H1 (cell line): ENCODE measurements around the gene ANXA2. TPM values are rescaled to one million over a fixed set of nuclear protein-coding genes. Genes with fewer than 3 reads are reported as not detected.
A peak's percentile ranks its signal among the peaks of the same experiment; 100 is the strongest.

Source experiments
- CTCF ChIA-PET: fragments of 300-600 bp; sonication (Branson Sonifier 250); formaldehyde crosslinking; loops from one replicate; lab custom pipeline; 2021; ENCODE audit not compliant: partially characterized antibody; lab: Charles Lee
- POLR2A ChIA-PET: fragments of 300-600 bp; sonication (Branson Sonifier 250); formaldehyde crosslinking; loops from one replicate; lab custom pipeline; 2021; ENCODE audit warnings: inconsistent platforms; ENCODE audit not compliant: partially characterized antibody; lab: Charles Lee
- DNase-seq, 2 experiments: peaks; one replicate each; pipeline versions ENCODE4 v3.0.0 to v3.0.0-alpha.2; 2010 to 2022; ENCODE audit warnings: low spot score in 2 of 2, low read depth in 1 of 2, mixed read lengths in 1 of 2
- FAIRE-seq: peaks from 2 replicates; lab custom pipeline; 2011; peaks lifted over from hg19 to GRCh38; lab: Jason Lieb, UNC
- H2AFZ ChIP-seq: 2 replicates; pipeline ENCODE4 v1.8.1; 2012; ENCODE audit warnings: low read length, inconsistent platforms
- H2AK5ac ChIP-seq: 2 replicates; pipeline ENCODE4 v1.6.1; 2013; ENCODE audit warnings: low read depth, low read length
- H2BK120ac ChIP-seq: replicated peaks from 2 replicates; pipeline ENCODE3; 2013; ENCODE audit warnings: low read depth, low read length, inconsistent platforms
- H2BK12ac ChIP-seq: 2 replicates; pipeline ENCODE4 v1.6.1; 2013; ENCODE audit warnings: low read depth, low read length
- H2BK15ac ChIP-seq: 2 replicates; pipeline ENCODE4 v1.6.1; 2013; ENCODE audit warnings: low read length
- H2BK20ac ChIP-seq: 2 replicates; pipeline ENCODE4 v1.6.1; 2013; ENCODE audit warnings: low read length
- H2BK5ac ChIP-seq: 2 replicates; pipeline ENCODE4 v1.6.1; 2013; ENCODE audit warnings: low read depth, low read length
- H3K14ac ChIP-seq: 2 replicates; pipeline ENCODE4 v1.6.1; 2013; ENCODE audit warnings: inconsistent platforms; ENCODE audit not compliant: insufficient read length
- H3K18ac ChIP-seq: 2 replicates; pipeline ENCODE4 v1.6.1; 2013; ENCODE audit warnings: low read length; ENCODE audit errors: extremely low read depth
- H3K23ac ChIP-seq: 2 replicates; pipeline ENCODE4 v1.6.1; 2013; ENCODE audit warnings: inconsistent platforms; ENCODE audit not compliant: insufficient read length
- H3K23me2 ChIP-seq: 2 replicates; pipeline ENCODE4 v1.6.1; 2013; ENCODE audit warnings: low read depth, low read length
- H3K27ac ChIP-seq: 2 replicates; pipeline ENCODE4 v1.6.1; 2011; ENCODE audit warnings: low read depth, low read length, inconsistent platforms
- H3K27me3 ChIP-seq, 4 experiments: replicated peaks in 1 of 4; 1 replicate in 1 of 4; 2 replicates in 3 of 4; pipeline versions ENCODE4 v1.6.1 to v1.8.1; 2011 to 2013; ENCODE audit warnings: low read length in 3 of 4, mild to moderate bottlenecking in 3 of 4, inconsistent platforms in 2 of 4, mixed read lengths in 2 of 4, moderate library complexity in 1 of 4; ENCODE audit not compliant: control insufficient read depth in 3 of 4, insufficient read depth in 3 of 4; ENCODE audit errors: extremely low read depth in 1 of 4
- H3K36me3 ChIP-seq, 4 experiments: 2 replicates each; pipeline versions ENCODE4 v1.6.1 to v1.8.1; 2011 to 2013; ENCODE audit warnings: mild to moderate bottlenecking in 4 of 4, low read length in 3 of 4, moderate library complexity in 2 of 4, control low read depth in 1 of 4, inconsistent platforms in 1 of 4; ENCODE audit not compliant: insufficient read depth in 4 of 4, control insufficient read depth in 2 of 4
- H3K4ac ChIP-seq: replicated peaks from 2 replicates; pipeline ENCODE3; 2013; ENCODE audit warnings: low read length, low read depth, mixed read lengths, inconsistent platforms; ENCODE audit not compliant: insufficient read length
- H3K4me1 ChIP-seq, 4 experiments: replicated peaks in 1 of 4; 1 replicate in 1 of 4; 2 replicates in 3 of 4; pipeline versions ENCODE4 v1.6.1 to v1.8.1; 2011 to 2013; ENCODE audit warnings: low read length in 3 of 4, inconsistent platforms in 2 of 4, mixed read lengths in 1 of 4; ENCODE audit not compliant: insufficient read depth in 4 of 4, control insufficient read depth in 3 of 4
- H3K4me2 ChIP-seq, 2 experiments: 2 replicates each; pipeline versions ENCODE4 v1.6.1 to v1.8.1; 2011 to 2013; ENCODE audit warnings: low read depth in 2 of 2, low read length in 2 of 2, control low read depth in 1 of 2, inconsistent platforms in 1 of 2, mild to moderate bottlenecking in 1 of 2; ENCODE audit not compliant: insufficient read depth in 1 of 2
- H3K4me3 ChIP-seq, 4 experiments: fragments of 200-600, 300-600 bp in 1 of 4; sonication (generic), shearing (Covaris generic), sonication (Bioruptor Twin) in 1 of 4; 2 replicates each; pipeline versions ENCODE4 v1.5.1 to v1.8.1; 2011 to 2016; ENCODE audit warnings: low read length in 4 of 4, low read depth in 3 of 4, control low read depth in 2 of 4, inconsistent platforms in 2 of 4, mild to moderate bottlenecking in 2 of 4, mixed read lengths in 1 of 4, moderate library complexity in 1 of 4; ENCODE audit not compliant: insufficient read depth in 2 of 4; ENCODE audit errors: extremely low read depth in 1 of 4
- H3K56ac ChIP-seq: replicated peaks from 2 replicates; pipeline ENCODE3; 2013; ENCODE audit warnings: low read depth, mild to moderate bottlenecking, mixed read lengths, low read length, inconsistent platforms; ENCODE audit not compliant: insufficient read length
- H3K79me1 ChIP-seq: 2 replicates; pipeline ENCODE4 v1.6.1; 2013; ENCODE audit warnings: low read depth, low read length, control low read depth
- H3K79me2 ChIP-seq, 2 experiments: 2 replicates each; pipeline versions ENCODE4 v1.6.1 to v1.8.1; 2012 to 2013; ENCODE audit warnings: low read length in 2 of 2, mild to moderate bottlenecking in 2 of 2, inconsistent platforms in 1 of 2; ENCODE audit not compliant: insufficient read depth in 2 of 2, control insufficient read depth in 1 of 2
- H3K9ac ChIP-seq, 4 experiments: replicated peaks in 1 of 4; 1 replicate in 1 of 4; 2 replicates in 3 of 4; pipeline versions ENCODE4 v1.6.1 to v1.8.1; 2011 to 2013; ENCODE audit warnings: low read depth in 3 of 4, low read length in 3 of 4, control low read depth in 2 of 4, mild to moderate bottlenecking in 2 of 4, moderate library complexity in 2 of 4, inconsistent platforms in 1 of 4; ENCODE audit errors: extremely low read depth in 1 of 4
- H3K9me3 ChIP-seq, 2 experiments: 2 replicates each; pipeline versions ENCODE4 v1.6.1 to v1.8.1; 2012 to 2013; ENCODE audit warnings: mild to moderate bottlenecking in 2 of 2, moderate library complexity in 2 of 2, control low read depth in 1 of 2, inconsistent platforms in 1 of 2, low read depth in 1 of 2, low read length in 1 of 2, mixed read lengths in 1 of 2; ENCODE audit not compliant: insufficient read depth in 2 of 2
- H4K20me1 ChIP-seq, 2 experiments: replicated peaks in 1 of 2; 2 replicates each; pipeline versions ENCODE3 to v1.8.1; 2011 to 2013; ENCODE audit warnings: inconsistent platforms in 2 of 2, low read length in 2 of 2, mild to moderate bottlenecking in 1 of 2; ENCODE audit not compliant: insufficient read depth in 2 of 2, control insufficient read depth in 1 of 2
- H4K5ac ChIP-seq: 2 replicates; pipeline ENCODE4 v1.6.1; 2013; ENCODE audit warnings: low read length, low read depth, mixed read lengths, inconsistent platforms; ENCODE audit not compliant: insufficient read length
- H4K8ac ChIP-seq: 2 replicates; pipeline ENCODE4 v1.8.0; 2013; ENCODE audit warnings: mild to moderate bottlenecking, moderate library complexity, low read length, inconsistent platforms; ENCODE audit not compliant: insufficient read depth; ENCODE audit errors: extremely low read depth
- H4K91ac ChIP-seq: replicated peaks from 2 replicates; pipeline ENCODE3; 2013; ENCODE audit warnings: low read length, mixed read lengths, inconsistent platforms; ENCODE audit not compliant: insufficient read length
- BACH1 ChIP-seq: IDR thresholded peaks from 2 replicates; pipeline ENCODE4 v1.6.1; 2012; ENCODE audit warnings: low read length, improper control_type of control experiment
- POLR2A ChIP-seq, 2 experiments: IDR thresholded peaks; 1 replicate in 1 of 2; 2 replicates in 1 of 2; pipeline ENCODE4 v1.6.1; 2011; ENCODE audit warnings: low read depth in 2 of 2, low read length in 2 of 2, mild to moderate bottlenecking in 2 of 2; ENCODE audit errors: control extremely low read depth in 1 of 2
- WGBS, 2 experiments: shearing (Covaris generic) in 1 of 2; methylation state at CpG; one replicate each; pipeline versions ENCODE4 v1.1.6 to v1.1.7; 2013 to 2015; ENCODE audit warnings: low lambda C conversion rate in 2 of 2, mixed read lengths in 2 of 2, inconsistent platforms in 1 of 2, low coverage in 1 of 2, missing lambda C conversion rate in 1 of 2; ENCODE audit not compliant: insufficient replicate concordance in 2 of 2, insufficient coverage in 1 of 2, insufficient read length in 1 of 2; ENCODE audit errors: extremely low coverage in 1 of 2, missing lambda C conversion rate in 1 of 2; 5-methylcytosine and 5-hydroxymethylcytosine counted together
- polyA plus RNA-seq, 7 experiments: library from polyadenylated mRNA; depleted of rRNA in 3 of 7; stranded (reverse) in 5 of 7; unstranded in 2 of 7; fragments of >200 nt in 5 of 7; fragments of 200-250 nt in 2 of 7; gene quantifications; 1 replicate in 5 of 7; 2 replicates in 1 of 7; 4 replicates in 1 of 7; pipeline versions ENCODE4 v1.2.1 to v1.2.3, GENCODE V29; 2011 to 2013; ENCODE audit warnings: missing spikeins in 2 of 7, mixed read lengths in 2 of 7
- total RNA-seq: library from RNA; stranded (reverse); fragmentation: NEBNext Ultra II Directional; extraction: Animal tissue kit (Norgen Biotek cat#: 25700); gene quantifications from 2 replicates; pipeline ENCODE4 v1.2.1, GENCODE V29; 2021

ANXA2 gene
- total and polyA plus RNA-seq, 2 of the 8 experiments (the other 6 are each of a cell fraction or from before 2014, with no cell fraction given): 178 to 217 TPM

DNA sequence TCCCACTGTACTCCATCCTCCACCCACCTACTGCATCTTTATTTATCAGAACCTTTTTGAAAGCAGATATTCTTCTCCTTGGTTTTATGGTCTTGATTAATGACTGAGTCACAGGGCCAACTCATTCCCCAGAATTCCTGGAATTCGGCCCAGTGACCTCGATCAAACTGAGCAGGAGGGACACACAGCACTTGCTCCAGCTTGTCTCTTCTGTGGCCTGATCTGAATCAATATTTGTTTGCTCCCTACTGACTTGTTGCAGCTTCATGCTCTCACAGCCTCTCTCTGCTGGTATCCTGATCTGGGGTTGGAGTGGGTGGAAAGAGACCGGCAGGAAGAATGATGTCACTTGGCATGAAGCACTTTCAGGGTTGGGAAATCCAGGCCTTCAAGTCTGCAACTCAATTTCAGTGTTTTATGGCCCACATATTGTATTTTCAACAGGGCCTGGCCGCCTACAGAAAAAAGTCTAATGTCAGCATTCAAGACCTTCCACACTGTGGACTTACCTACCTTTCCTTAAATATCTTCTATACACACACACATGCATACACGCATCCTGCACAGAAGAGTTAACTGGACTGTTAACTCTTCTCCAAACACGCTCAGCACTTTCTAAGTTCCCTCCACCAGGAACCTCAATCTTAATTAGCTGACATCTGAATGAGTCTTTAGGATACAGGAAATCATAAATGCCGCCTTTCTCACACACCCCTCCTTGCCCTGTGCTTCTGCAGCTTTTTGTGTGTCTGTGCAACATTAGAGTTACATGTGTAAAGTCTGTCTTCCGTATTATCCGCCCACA, 4.6 kb downstream of the ANXA2 start:
- Histone ChIP-seq H4K8ac (no peak overlapping the region), H3K4me2 (no peak overlapping the region), H2BK5ac (0 out of 2 replicates have a peak overlapping the region, but pooled peaks have one; percentile 27), H3K9me3 (no peaks in the 10 kb centered on the region), H3K23me2 (peaks cover 6% of the 10 kb centered on the region; the same call in 1 of the 2 replicates), H3K4me1 (peaks cover 11 to 27% (median 19%) of the 10 kb centered on the region in 4 experiments; a peak in 6 of 7 replicates), H2BK20ac (no peak overlapping the region), H3K4ac (no peak overlapping the region), H3K79me1 (peaks cover 9% of the 10 kb centered on the region; the same call in 1 of the 2 replicates), H3K18ac (no peak overlapping the region), H2BK12ac (peak overlapping the region; percentile 68; the same call in 1 of the 2 replicates), H3K14ac (no peak overlapping the region), H3K9ac (no peak overlapping the region), H2BK15ac (no peak overlapping the region), H3K79me2 (peaks cover 0 to 40% of the 10 kb centered on the region in 2 experiments; a peak in 2 of 4 replicates), H3K27me3 (peaks cover 0 to 5% (median 2%) of the 10 kb centered on the region in 4 experiments; a peak in 5 of 7 replicates), H4K20me1 (peaks cover 0 to 9% of the 10 kb centered on the region in 2 experiments), H2BK120ac (no peak overlapping the region), H3K4me3 (no peak overlapping the region), H4K91ac (no peak overlapping the region), H3K36me3 (peaks cover 0 to 16% (median 0%) of the 10 kb centered on the region in 4 experiments; a peak in 1 of 8 replicates), H2AFZ (no peak overlapping the region), H3K56ac (no peak overlapping the region), H3K23ac (no peak overlapping the region), H2AK5ac (no peak overlapping the region), H3K27ac (no peak overlapping the region), H4K5ac (no peak overlapping the region)
- TF ChIP-seq POLR2A (IDR thresholded peaks at IDR 0.05; ENCODE audit: control extremely low read depth in 1 of 2, low read depth in 2 of 2, low read length in 2 of 2): peak in 1 of 2 experiments; percentile 53; a peak in 1 of 3 replicates
- no peak for TF ChIP-seq BACH1
- ChIA-PET CTCF (interaction anchor here (0.6 to 1.4 kb wide), 6 partner anchors 12 to 267 kb away, joined by 3 to 5 read pairs (median 3); no protein-coding TSS in a partner anchor), POLR2A (interaction anchor here (0.7 to 0.9 kb wide), 2 partner anchors 62 to 148 kb away, joined by 3 read pairs; no protein-coding TSS in a partner anchor)
- FAIRE-seq (no peak), DNase-seq (no peak)
- 87% methylated on average over 9 of the region's 9 CpGs; no CpG with 5 or more reads in 1 of the 2 experiments for WGBS, 2 experiments
